Mammary epithelial cell (primary cell): Measurements from ENCODE around the gene NR5A1.

Experiments
- CTCF ChIP-seq, 2 donors: IDR thresholded peaks in 1 of 2; conservative IDR thresholded peaks in 1 of 2; 2 replicates each; pipeline ENCODE4 v1.5.1; 2011 to 2012; ENCODE audit warnings: inconsistent platforms in 2 of 2, low read length in 2 of 2, mild to moderate bottlenecking in 2 of 2, control low read depth in 1 of 2, low read depth in 1 of 2; ENCODE audit not compliant: insufficient read depth in 1 of 2; ENCODE audit errors: extremely low read depth in 1 of 2
- EZH2 ChIP-seq: IDR thresholded peaks from 2 replicates; pipeline ENCODE4 v1.6.1; 2012; ENCODE audit warnings: low read length, inconsistent platforms, borderline replicate concordance

GRCh38 chr9:124454296-124454695, 52.9 kb downstream of the NR5A1 start:
- TF ChIP-seq CTCF (conservative IDR thresholded peaks at IDR 0.05 in 1 of 2, IDR thresholded peaks at IDR 0.05 in 1 of 2; ENCODE audit: extremely low read depth in 1 of 2, insufficient read depth in 1 of 2, low read depth in 1 of 2, low read length in 2 of 2) (no peak), EZH2 (no peak)
